ENCODE results near the gene ATP1A1.

- TF ChIP-seq, protein P1, sequence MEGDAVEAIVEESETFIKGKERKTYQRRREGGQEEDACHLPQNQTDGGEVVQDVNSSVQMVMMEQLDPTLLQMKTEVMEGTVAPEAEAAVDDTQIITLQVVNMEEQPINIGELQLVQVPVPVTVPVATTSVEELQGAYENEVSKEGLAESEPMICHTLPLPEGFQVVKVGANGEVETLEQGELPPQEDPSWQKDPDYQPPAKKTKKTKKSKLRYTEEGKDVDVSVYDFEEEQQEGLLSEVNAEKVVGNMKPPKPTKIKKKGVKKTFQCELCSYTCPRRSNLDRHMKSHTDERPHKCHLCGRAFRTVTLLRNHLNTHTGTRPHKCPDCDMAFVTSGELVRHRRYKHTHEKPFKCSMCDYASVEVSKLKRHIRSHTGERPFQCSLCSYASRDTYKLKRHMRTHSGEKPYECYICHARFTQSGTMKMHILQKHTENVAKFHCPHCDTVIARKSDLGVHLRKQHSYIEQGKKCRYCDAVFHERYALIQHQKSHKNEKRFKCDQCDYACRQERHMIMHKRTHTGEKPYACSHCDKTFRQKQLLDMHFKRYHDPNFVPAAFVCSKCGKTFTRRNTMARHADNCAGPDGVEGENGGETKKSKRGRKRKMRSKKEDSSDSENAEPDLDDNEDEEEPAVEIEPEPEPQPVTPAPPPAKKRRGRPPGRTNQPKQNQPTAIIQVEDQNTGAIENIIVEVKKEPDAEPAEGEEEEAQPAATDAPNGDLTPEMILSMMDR (IDR thresholded peaks at IDR 0.05; ENCODE audit: extremely low read depth in 1 of 2, insufficient read depth in 1 of 2, low read depth in 1 of 2, low read length in 2 of 2): no peak
- TF ChIP-seq POLR2A (IDR thresholded peaks at IDR 0.05; ENCODE audit: low read depth, low read length) (no peak), POLR2AphosphoS5 (IDR thresholded peaks at IDR 0.05; ENCODE audit: insufficient read depth, low read depth, low read length) (no peak)
Measured at GRCh38 chr1:116345011-116345410, 28.0 kb upstream of the ATP1A1 start.
